RKO (cell line): ENCODE data around the gene SPANXN2.
"Not testable (repeated sequence)": the region's sequence is repeated elsewhere in the genome, so short reads cannot be mapped to it uniquely, and the experiment has no call there.

Source experiments
- DNase-seq: peaks from one replicate; pipeline ENCODE4 v3.0.0-alpha.2; 2016; ENCODE audit warnings: low spot score

Gene SPANXN2, protein sequence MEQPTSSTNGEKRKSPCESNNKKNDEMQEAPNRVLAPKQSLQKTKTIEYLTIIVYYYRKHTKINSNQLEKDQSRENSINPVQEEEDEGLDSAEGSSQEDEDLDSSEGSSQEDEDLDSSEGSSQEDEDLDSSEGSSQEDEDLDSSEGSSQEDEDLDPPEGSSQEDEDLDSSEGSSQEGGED

DNA sequence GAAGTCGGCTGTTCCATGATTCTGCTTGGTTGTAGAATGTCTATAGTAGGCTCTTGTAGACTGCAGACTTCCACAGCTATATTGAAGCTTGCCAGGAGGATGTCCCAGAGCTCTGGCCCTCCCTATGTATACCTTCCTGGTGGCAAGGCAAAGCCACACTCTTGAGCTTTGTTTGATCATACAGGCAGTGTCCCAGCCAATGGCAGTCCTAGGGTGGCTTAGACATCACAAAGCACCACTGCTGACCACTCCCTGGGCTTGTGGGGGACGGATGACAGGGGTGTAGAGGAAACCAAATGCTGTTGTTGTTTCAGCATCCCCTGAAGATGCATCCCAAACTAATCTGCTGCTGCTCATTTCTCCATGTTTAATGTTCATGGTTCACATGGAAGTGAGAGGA lies at the start of gene SPANXN2:
Gene SPANXN2 (minus strand): TSS at position 101 of the 400 bp plus-strand sequence. CDS start 84 bp downstream, at position 17.
- DNase-seq = not testable (repeated sequence)

DNA sequence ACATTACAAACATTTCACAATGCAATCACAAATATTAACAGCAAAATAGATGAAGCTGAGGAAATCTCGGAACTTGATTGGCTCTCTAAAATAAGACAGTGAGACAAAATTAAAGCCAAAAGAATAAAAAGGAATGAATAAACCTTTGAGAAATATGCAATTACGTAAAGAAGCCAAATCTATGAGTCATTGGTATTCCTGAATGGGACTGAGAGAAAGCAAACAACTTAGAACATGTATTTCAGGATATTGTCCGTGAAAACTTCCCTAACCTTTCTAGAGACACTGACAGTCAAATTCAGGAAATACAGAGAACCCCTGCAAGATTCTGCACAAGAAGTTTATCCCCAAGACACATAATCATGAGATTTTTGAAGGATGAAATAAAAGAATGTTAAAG lies 48.4 kb upstream of the SPANXN2 start:
- DNase-seq = no peak

DNA sequence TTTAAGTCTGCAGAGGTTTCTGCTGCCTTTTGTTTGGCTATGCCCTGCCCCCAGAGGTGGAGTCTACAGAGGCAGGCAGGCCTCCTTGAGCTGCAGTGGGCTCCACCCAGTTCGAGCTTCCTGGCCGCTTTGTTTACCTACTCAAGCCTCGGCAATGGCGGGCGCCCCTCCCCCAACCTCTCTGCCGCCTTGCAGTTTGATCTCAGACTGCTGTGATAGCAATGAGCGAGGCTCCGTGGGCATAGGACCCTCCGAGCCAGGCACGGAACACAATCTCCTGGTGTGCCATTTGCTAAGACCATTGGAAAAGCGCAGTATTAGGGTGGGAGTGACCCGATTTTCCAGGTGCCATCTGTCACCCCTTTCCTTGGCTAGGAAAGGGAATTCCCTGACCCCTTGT lies 47.2 kb upstream of the SPANXN2 start:
- not testable (repeated sequence) for DNase-seq

DNA sequence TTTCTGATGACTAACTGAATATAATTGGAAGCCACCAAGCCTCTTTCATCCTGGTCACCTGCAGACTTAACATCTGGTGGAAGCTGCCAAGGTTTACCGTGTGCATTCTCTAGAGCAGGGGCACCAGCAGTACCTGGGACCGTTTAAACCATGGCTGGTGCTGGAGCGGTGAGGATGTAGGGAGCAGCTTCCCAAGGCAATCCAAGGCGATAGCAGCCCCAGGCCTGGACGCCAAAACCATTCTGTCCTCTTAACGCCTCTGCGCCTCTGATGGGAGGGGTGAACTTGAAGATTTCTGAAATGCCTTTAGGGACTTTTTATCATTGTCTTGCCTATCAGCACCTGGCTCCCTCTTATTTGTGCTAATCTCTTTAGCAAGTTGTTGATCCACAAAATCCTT lies 37.3 kb upstream of the SPANXN2 start:
- no peak for DNase-seq

DNA sequence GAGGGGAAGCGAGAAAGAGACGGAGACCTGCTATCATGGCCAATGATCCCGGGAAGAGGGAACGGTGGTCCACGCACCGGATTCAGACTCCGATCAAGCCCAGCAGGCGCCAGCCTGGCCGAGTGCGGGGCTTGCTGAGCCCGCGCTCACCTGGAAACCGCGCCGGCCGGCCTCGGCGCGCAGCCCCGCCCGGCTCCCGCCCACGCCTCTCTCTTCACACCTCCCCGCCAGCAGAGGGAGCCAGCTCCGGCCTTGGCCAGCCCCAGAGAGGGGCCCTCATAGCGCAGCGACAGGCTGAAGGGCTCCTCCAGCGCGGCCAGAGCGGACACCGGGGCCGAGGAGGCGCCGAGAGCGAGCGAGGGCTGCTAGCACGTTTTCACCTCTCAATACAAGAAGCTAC lies 36.8 kb upstream of the SPANXN2 start:
- no peak for DNase-seq

DNA sequence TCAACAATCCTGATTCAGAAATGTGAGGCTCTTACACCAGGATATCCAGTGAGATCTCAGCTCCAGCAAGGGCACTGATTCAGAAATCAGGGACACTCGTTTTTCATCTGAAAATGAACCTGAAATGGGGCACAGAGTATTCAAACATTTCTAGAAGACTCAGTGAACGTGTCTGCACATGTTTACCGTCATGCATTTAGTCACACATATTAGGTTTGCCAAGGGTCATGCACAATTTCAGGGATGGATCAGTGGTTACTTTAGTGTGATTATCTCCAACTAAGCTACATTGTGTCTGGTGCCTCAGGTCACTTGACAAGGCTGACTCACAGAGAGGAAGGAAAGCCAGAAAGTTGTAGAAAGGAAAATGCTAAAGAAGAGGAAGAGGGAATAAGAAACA lies 33.6 kb upstream of the SPANXN2 start:
- DNase-seq = no peak

DNA sequence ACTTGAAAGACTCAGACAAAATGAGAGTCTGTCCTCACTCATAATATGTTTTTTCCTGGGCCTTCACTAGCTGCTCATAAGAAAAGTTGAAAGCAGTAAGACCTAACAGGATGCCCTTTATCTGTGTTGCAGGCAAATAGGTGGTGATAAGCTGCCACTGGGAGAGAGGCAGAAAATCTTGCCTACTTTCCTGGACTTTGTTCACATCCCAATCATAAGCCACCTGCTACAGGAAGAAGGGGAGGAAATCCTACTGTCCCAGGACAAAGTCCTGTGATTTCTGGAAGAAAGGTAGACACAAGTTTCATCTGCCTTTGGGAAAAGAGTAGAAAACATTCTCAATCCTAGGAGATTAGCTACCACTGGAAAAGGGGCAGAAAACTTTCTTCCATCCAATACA lies 13.3 kb upstream of the SPANXN2 start:
- DNase-seq = no peak

DNA sequence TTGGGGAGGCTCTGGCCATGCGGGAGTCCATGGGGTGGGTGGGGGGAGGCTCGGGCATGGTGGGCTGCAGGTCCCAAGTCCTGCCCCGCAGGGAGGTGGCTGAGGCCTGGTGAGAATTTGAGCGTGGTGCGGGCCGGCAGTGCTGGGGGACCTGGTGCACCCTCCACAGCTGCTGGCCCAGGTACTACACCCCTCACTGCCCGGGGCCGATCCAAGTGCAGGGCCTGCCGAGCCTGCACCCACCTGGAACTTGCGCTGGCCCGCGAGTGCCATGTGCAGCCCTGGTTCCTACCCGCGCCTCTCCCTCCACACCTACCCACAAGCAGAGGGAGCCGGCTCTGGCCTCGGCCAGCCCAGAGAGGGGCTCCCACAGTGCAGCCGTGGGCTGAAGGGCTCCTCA lies 5.7 kb upstream of the SPANXN2 start:
- no peak for DNase-seq

DNA sequence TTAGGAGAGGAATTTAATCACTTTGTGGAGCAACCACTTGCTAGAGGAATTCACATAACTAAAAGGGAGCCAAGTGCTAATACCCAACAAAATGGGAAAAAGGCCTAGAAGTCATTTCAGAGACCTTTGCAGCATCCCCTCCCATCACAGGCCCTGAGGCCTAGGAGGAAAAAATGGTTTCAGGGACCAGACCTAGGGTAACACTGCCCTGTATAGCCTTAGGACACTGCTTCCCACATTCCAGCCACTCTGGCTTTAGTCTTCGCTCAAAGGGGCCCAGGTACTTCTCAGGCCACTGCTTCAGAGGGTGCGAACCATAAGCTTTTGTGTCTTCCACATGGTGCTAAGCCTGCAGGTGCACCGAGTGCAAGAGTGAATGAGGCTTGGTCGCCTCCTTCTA lies 19.1 kb downstream of the SPANXN2 start:
- DNase-seq = no peak

DNA sequence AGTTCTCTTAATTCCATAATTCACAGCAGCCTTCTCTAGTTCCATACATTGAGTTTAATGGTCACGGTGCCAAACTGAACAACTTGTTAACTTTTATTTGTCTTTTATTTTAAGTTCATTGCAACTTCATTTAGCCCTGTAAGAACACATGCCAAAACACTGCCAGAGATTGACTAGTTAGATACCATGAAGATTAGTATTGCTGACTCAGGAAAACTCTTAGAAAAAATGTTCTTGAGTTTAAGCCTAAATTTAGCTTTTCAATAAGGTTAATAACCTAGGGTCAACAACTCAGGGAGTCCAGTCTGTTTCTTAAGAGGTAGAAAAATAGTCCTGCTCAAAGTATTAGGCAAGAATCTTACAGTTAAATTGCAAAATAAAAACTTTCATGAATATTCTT lies 25.7 kb downstream of the SPANXN2 start:
- no peak for DNase-seq

DNA sequence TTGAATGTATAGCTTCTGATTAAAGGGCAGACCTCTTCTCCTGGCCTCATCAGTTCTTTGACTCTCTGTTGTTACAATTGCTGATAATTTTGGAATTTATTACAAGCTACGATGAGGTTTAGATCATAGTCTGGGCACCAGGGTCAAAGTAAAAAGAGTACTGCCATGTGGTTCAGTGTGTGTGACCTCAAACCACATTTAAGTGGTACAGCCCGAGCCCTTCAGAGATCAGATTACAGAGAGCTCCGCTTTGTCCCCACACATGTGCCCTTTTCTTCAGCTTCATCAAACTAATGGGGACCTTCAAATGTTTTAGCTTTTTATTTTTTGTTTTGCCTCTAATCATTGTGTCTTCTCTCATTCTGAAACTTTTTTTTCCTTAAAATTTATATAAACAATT lies 37.1 kb downstream of the SPANXN2 start:
- no peak for DNase-seq

DNA sequence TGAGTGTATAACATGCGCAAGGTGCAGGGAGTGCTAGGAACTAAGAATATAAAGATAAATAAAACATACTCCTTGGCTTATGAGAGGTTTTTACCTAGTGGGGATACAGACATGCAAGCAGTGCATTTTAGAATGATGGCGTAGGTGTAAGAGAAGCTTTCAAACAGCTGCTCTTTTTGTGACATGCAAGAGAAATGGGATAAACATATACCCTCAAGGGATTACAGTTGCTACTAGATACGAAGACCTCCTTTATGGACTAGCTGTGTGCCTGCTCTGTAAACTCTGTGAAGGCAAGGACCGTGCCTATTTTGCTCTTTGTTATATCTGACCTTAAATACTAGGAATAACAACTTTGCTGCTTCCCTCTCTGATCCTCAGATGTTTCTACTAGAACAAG lies 45.6 kb downstream of the SPANXN2 start:
- DNase-seq = no peak

DNA sequence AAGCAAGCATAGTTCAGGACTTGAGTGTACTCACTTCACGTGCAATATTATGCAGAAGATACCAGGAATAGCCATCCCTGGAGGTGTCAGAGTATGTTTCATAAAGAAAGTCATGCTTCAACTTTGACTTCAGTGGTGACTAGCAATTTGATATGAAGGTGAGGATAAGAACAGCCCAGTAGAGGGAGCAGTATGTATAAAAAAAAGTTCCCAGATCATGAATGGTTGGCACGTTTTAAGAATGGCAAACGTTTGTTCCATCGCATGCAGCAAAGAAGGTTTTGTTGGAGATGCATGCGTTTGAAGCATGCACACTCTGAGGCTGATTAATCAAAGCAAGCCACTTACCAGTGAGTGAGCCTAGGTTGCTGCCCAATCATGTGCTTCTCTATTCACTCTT lies 51.2 kb downstream of the SPANXN2 start:
- peak; percentile 43 for DNase-seq

DNA sequence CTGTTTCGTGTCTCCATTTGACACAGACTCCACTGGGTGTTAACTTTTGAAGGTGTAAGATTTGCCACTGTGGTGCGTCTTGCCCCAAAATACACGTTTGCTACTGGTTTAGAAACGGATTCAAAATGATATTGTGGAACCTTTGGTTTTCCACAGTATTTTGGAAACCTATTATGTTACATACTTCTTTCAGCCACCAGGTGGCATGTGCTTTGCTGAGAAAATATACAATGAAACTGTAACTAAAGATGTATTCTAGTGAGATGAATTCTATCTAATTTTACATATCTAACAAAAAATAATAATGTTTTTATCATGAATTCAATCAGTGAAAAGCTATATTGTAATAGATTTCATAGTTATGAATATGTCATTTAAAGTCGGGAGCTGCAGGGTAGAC lies 56.2 kb downstream of the SPANXN2 start:
- peak; percentile 54 for DNase-seq

DNA sequence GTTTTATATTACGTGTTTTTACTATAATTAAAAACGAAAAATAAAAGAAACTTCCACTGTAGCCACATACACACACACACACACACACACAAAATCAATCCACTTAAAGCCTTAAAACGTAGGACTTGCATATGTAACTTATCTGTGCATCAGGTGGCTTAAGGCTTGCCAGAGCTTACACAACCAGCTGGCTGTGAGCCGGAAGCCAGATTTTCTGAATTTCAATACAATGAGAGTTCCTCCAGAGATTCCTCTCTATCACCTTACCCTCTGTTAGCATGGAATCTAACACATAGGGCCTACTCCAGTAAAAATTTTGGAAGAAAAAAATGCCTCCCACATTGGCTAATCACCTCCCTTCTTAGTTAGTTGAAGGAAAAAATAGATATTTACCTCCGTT lies 56.8 kb downstream of the SPANXN2 start:
- no peak for DNase-seq
